ENCODE measurements around the gene ZYX. TPM values are rescaled to one million over a fixed set of nuclear protein-coding genes. Genes with fewer than 3 reads are reported as not detected.
"Not testable (repeated sequence)": the region's sequence is repeated elsewhere in the genome, so short reads cannot be mapped to it uniquely, and the experiment has no call there.

Gene ZYX
- polyA plus RNA-seq, 1 of the 3 experiments (the other 2 are of a cell fraction) = 271 TPM

- not testable (repeated sequence) for H2AFZ ChIP-seq (ENCODE audit: low read depth); H3K27me3 ChIP-seq (ENCODE audit: insufficient read depth); H3K9me2 ChIP-seq; DNase-seq; H3K9me3 ChIP-seq; H3K4me3 ChIP-seq (ENCODE audit: low read depth in 2 of 2, low read length in 1 of 2); H3K9ac ChIP-seq
- Histone ChIP-seq H3F3A (replicated peaks; ENCODE audit: insufficient read depth) (peaks cover 71% of the 10 kb centered on the region), H3K36me3 (replicated peaks in 1 of 2; ENCODE audit: control insufficient read depth in 1 of 2, insufficient read depth in 2 of 2, low read length in 1 of 2) (peaks cover 47% of the 10 kb centered on the region in 2 experiments), H3K79me2 (ENCODE audit: insufficient read depth) (peaks cover 19% of the 10 kb centered on the region; the same call in 1 of the 2 replicates), H4K20me1 (ENCODE audit: insufficient read depth) (peaks cover 56% of the 10 kb centered on the region), H3K4me1 (ENCODE audit: control insufficient read depth in 1 of 2, insufficient read depth in 2 of 2, low read depth in 1 of 2, low read length in 1 of 2) (peaks cover 10 to 35% of the 10 kb centered on the region in 2 experiments; a peak in 3 of 4 replicates), H3K27ac (ENCODE audit: low read depth in 2 of 2, low read length in 1 of 2) (peak overlapping the region in 1 of 2 experiments; percentile 75; a peak in 2 of 4 replicates), H3K4me2 (peak overlapping the region; percentile 36; the same call in 1 of the 2 replicates)
- WGBS (ENCODE audit: low lambda C conversion rate) = 97% methylated on average over 8 of the region's 8 CpGs
- CTCF ChIA-PET = interaction anchor here (0.7 to 8.3 kb wide), 7 partner anchors 10 to 1211 kb away, joined by 3 to 43 read pairs (median 4); partner anchors contain the start of gene ZYX
- TF ChIP-seq EP300 (IDR thresholded peaks at IDR 0.05; ENCODE audit: borderline replicate concordance in 1 of 2, low read depth in 1 of 2, low read length in 1 of 2) = 0 out of 4 replicates have a peak, but pooled peaks of 1 of the 2 experiments have one; percentile 4
- POLR2A ChIA-PET = interaction anchor here (0.9 kb wide), 1 partner anchor 13 kb away, joined by 4 read pairs; no protein-coding TSS in a partner anchor
Measured at GRCh38 chr7:143392427-143392826, 11.3 kb downstream of the ZYX start.

- peaks cover 52% of the 10 kb centered on the region for H4K20me1 ChIP-seq (ENCODE audit: insufficient read depth)
- no peak for DNase-seq
- peak overlapping the region; percentile 2 to 75; a peak in 2 of 4 replicates for H3K27ac ChIP-seq (ENCODE audit: low read depth in 2 of 2, low read length in 1 of 2)
- H3K27me3 ChIP-seq (ENCODE audit: insufficient read depth) = no peaks in the 10 kb centered on the region
- peaks cover 10 to 30% of the 10 kb centered on the region in 2 experiments; a peak in 3 of 4 replicates for H3K4me1 ChIP-seq (ENCODE audit: control insufficient read depth in 1 of 2, insufficient read depth in 2 of 2, low read depth in 1 of 2, low read length in 1 of 2)
- H3K4me3 ChIP-seq (ENCODE audit: low read depth in 2 of 2, low read length in 1 of 2) = no peak overlapping the region
- no peaks in the 10 kb centered on the region for H3K9me2 ChIP-seq
- TF ChIP-seq YY1 (IDR thresholded peaks at IDR 0.05; ENCODE audit: low read depth) = no peak
- no peak for TF ChIP-seq RXRA (IDR thresholded peaks at IDR 0.05; ENCODE audit: borderline replicate concordance, low read depth)
- no peak for TF ChIP-seq TCF12 (IDR thresholded peaks at IDR 0.05)
- TF ChIP-seq PBX3 (IDR thresholded peaks at IDR 0.05) = no peak
- no peak for TF ChIP-seq NRF1 (IDR thresholded peaks at IDR 0.05; ENCODE audit: low read depth, low read length)
- no peak for TF ChIP-seq JUND (IDR thresholded peaks at IDR 0.05)
- no peak for TF ChIP-seq ELF1 (IDR thresholded peaks at IDR 0.05)
- TF ChIP-seq TAF1 (IDR thresholded peaks at IDR 0.05; ENCODE audit: borderline replicate concordance, low read depth, low read length) = no peak
- no peak for TF ChIP-seq CTCF (IDR thresholded peaks at IDR 0.05)
- TF ChIP-seq SIN3A (IDR thresholded peaks at IDR 0.05; ENCODE audit: borderline replicate concordance, low read depth, low read length) = no peak
- TF ChIP-seq EZH2phosphoT487 (IDR thresholded peaks at IDR 0.05; ENCODE audit: borderline replicate concordance, low read depth) = no peak
- no peak overlapping the region for H3K9ac ChIP-seq
- CTCF ChIA-PET = interaction anchor here (0.7 to 8.3 kb wide), 6 partner anchors 10 to 1211 kb away, joined by 3 to 43 read pairs (median 4); partner anchors contain the start of gene ZYX
- peaks cover 42 to 43% of the 10 kb centered on the region in 2 experiments for H3K36me3 ChIP-seq (replicated peaks in 1 of 2; ENCODE audit: control insufficient read depth in 1 of 2, insufficient read depth in 2 of 2, low read length in 1 of 2)
- H3K4me2 ChIP-seq = no peak overlapping the region
- no peaks in the 10 kb centered on the region for H3K9me3 ChIP-seq
- H2AFZ ChIP-seq (ENCODE audit: low read depth) = no peak overlapping the region
- H3K79me2 ChIP-seq (ENCODE audit: insufficient read depth) = peaks cover 15% of the 10 kb centered on the region; the same call in 1 of the 2 replicates
- peaks cover 67% of the 10 kb centered on the region for H3F3A ChIP-seq (replicated peaks; ENCODE audit: insufficient read depth)
- WGBS (ENCODE audit: low lambda C conversion rate) = 93% methylated on average over 5 of the region's 6 CpGs
- POLR2A ChIA-PET = interaction anchor here (1.2 kb wide), 1 partner anchor 509 kb away, joined by 3 read pairs; the partner anchor contains the start of gene TCAF1
Measured at GRCh38 chr7:143392875-143393266, 11.7 kb downstream of the ZYX start.
